K562 (cell line): Measurements from ENCODE around the gene HNRNPF. TPM values are rescaled to one million over a fixed set of nuclear protein-coding genes. Genes with fewer than 3 reads are reported as not detected.
A peak's percentile ranks its signal among the peaks of the same experiment; 100 is the strongest.

Source experiments
- BRF1 ChIP-seq: IDR thresholded peaks from 3 replicates; pipeline ENCODE4 v1.6.1; 2011; ENCODE audit warnings: borderline replicate concordance, mild to moderate bottlenecking; ENCODE audit not compliant: insufficient read length; ENCODE audit errors: extremely low read depth
- CAMTA2 ChIP-seq: fragments of 250-450 bp; sonication (Bioruptor Pico); conservative IDR thresholded peaks from 2 replicates; pipeline ENCODE4 v1.5.1; 2022
- CREB3 ChIP-seq: fragments of 450-650 bp; conservative IDR thresholded peaks from 2 replicates; pipeline ENCODE4 v1.6.1; 2016; ENCODE audit warnings: missing genetic modification characterization, low read depth, mild to moderate bottlenecking, missing compliant biosample characterization, moderate library complexity
- CREM ChIP-seq: IDR thresholded peaks from 2 replicates; pipeline ENCODE4 v1.6.1; 2014; ENCODE audit warnings: antibody characterized with exemption, low read depth
- HDAC8 ChIP-seq: fragments of 450-650 bp; IDR thresholded peaks from 2 replicates; pipeline ENCODE4 v1.6.1; 2016; ENCODE audit warnings: mild to moderate bottlenecking, missing genetic modification characterization, moderate library complexity, missing compliant biosample characterization
- MNT ChIP-seq, 2 experiments: fragments of 450-650 bp; conservative IDR thresholded peaks; 2 replicates each; pipeline ENCODE4 v1.6.1; 2017; ENCODE audit warnings: mild to moderate bottlenecking in 2 of 2, moderate library complexity in 2 of 2
- PREB ChIP-seq: sonication (generic); formaldehyde crosslinking; IDR thresholded peaks from 2 replicates; pipeline ENCODE4 v1.8.1; 2023; ENCODE audit warnings: mild to moderate bottlenecking, missing genetic modification reagents
- RCOR1 ChIP-seq, 2 experiments: IDR thresholded peaks; 2 replicates each; pipeline ENCODE4 v1.6.1; 2012; ENCODE audit warnings: low read depth in 2 of 2, low read length in 2 of 2, borderline replicate concordance in 1 of 2, improper control_type of control experiment in 1 of 2
- RHOXF2B ChIP-seq: fragments of 250-450 bp; sonication (Bioruptor Pico); conservative IDR thresholded peaks from 2 replicates; pipeline ENCODE4 v1.5.1; 2021
- SAP30 ChIP-seq: fragments of 200-600 bp; sonication (generic); IDR thresholded peaks from 2 replicates; pipeline ENCODE4 v1.6.1; 2012; ENCODE audit warnings: borderline replicate concordance, low read depth, mild to moderate bottlenecking, moderate library complexity, low read length, control low read depth, inconsistent platforms; ENCODE audit not compliant: insufficient read depth, poor library complexity, severe bottlenecking
- SMAD1 ChIP-seq: fragments of 150-350 bp; IDR thresholded peaks from 2 replicates; pipeline ENCODE4 v1.6.1; 2014; ENCODE audit warnings: low read length, low read depth; ENCODE audit not compliant: partially characterized antibody
- SMAD2 ChIP-seq: fragments of 150-350 bp; IDR thresholded peaks from 2 replicates; pipeline ENCODE4 v1.6.1; 2014; ENCODE audit warnings: low read depth, mild to moderate bottlenecking, low read length
- THAP12 ChIP-seq: fragments of 250-450 bp; sonication (Bioruptor Pico); IDR thresholded peaks from 2 replicates; pipeline ENCODE4 v1.9.0; 2021; ENCODE audit warnings: mild to moderate bottlenecking, inconsistent platforms
- TSHZ1 ChIP-seq: fragments of 250-450 bp; sonication (Bioruptor Pico); IDR thresholded peaks from 2 replicates; pipeline ENCODE4 v1.4.0; 2020; ENCODE audit warnings: mild to moderate bottlenecking, moderate library complexity
- ZC3H8 ChIP-seq: fragments of 450-650 bp; IDR thresholded peaks from 2 replicates; pipeline ENCODE4 v1.6.1; 2017
- ZNF197 ChIP-seq: fragments of 200-800 bp; sonication (Bioruptor generic); IDR thresholded peaks from 2 replicates; pipeline ENCODE4 v1.6.1; 2016; ENCODE audit warnings: low read depth, missing genetic modification characterization, missing compliant biosample characterization
- polyA plus RNA-seq, 8 experiments: library from polyadenylated mRNA; depleted of rRNA in 4 of 8; stranded (reverse) in 5 of 8; unstranded in 3 of 8; fragments of >200 nt; fragmentation: Nextera tagmentation in 2 of 8; fragmentation: Illumina TruSeq in 1 of 8; extraction: Ambion mirVana in 2 of 8; extraction: Trizol in 1 of 8; gene quantifications; 2 replicates each; pipeline versions ENCODE4 v1.2.1 to v1.2.3, GENCODE V29; 2011 to 2014; ENCODE audit warnings: inconsistent platforms in 1 of 8, missing spikeins in 1 of 8
- total RNA-seq, 7 experiments: library from RNA; depleted of rRNA in 6 of 7; stranded (reverse); fragments of >200 nt in 6 of 7; fragmentation: Illumina TruSeq in 2 of 7; extraction: Trizol in 2 of 7; gene quantifications; 2 replicates each; pipeline versions ENCODE4 v1.2.1 to v1.2.3, GENCODE V29; 2011 to 2021; ENCODE audit warnings: low replicate concordance in 1 of 7

Gene HNRNPF
- total and polyA plus RNA-seq, 9 of the 15 experiments (the other 6 are each of a cell fraction or from before 2014, with no cell fraction given) = 192 to 489 (median 416) TPM

- TF ChIP-seq CREB3 (tag) (peak; percentile 79; the same call in 1 of the 2 replicates), MNT (conservative IDR thresholded peaks at IDR 0.05) (peak; percentile 87 to 95), RHOXF2B (CRISPR knock-in tag) (peak; percentile 16; the same call in 1 of the 2 replicates), SAP30 (no peak), ZC3H8 (no peak; the same call in 1 of the 2 replicates), THAP12 (CRISPR knock-in tag) (peak; percentile 46), CAMTA2 (CRISPR knock-in tag) (no peak), SMAD2 (no peak), BRF1 (no peak), PREB (no peak), HDAC8 (tag) (peak; percentile 78; the same call in 1 of the 2 replicates), SMAD1 (peak; percentile 21), CREM (peak; percentile 96), TSHZ1 (no peak), RCOR1 (IDR thresholded peaks at IDR 0.05; ENCODE audit: borderline replicate concordance in 1 of 2, low read depth in 2 of 2, low read length in 2 of 2) (no peak; a peak in 1 of 4 replicates), ZNF197 (peak; percentile 46; the same call in 1 of the 2 replicates)
Measured at GRCh38 chr10:43436291-43437140, 27.5 kb upstream of the HNRNPF start, which contains the start of gene ZNF487 (continued).
